ENCODE measurements around the gene RARRES1.

The RARRES1 gene

GRCh38 chr3:158768881-158769543 is 36.8 kb upstream of the RARRES1 start:
- Histone ChIP-seq H3K27me3 (no peaks in the 10 kb centered on the region), H3K4me1 (ENCODE audit: control insufficient read depth in 1 of 2, insufficient read depth in 1 of 2, low read depth in 1 of 2, low read length in 1 of 2) (no peaks in the 10 kb centered on the region), H3K27ac (no peak overlapping the region), H3K4me3 (ENCODE audit: low read depth in 1 of 2, low read length in 1 of 2) (no peak overlapping the region), H3K9me3 (no peaks in the 10 kb centered on the region), H3K36me3 (no peaks in the 10 kb centered on the region)
- no peak for TF ChIP-seq CTCF (IDR thresholded peaks at IDR 0.05)

GRCh38 chr3:158768361-158768787 is 36.1 kb upstream of the RARRES1 start:
- H3K27me3 ChIP-seq = no peaks in the 10 kb centered on the region
- no peaks in the 10 kb centered on the region for H3K9me3 ChIP-seq
- H3K27ac ChIP-seq = no peak overlapping the region
- H3K36me3 ChIP-seq = no peaks in the 10 kb centered on the region
- TF ChIP-seq CTCF (IDR thresholded peaks at IDR 0.05) = no peak
- H3K4me3 ChIP-seq (ENCODE audit: low read depth in 1 of 2, low read length in 1 of 2) = no peak overlapping the region
- no peaks in the 10 kb centered on the region for H3K4me1 ChIP-seq (ENCODE audit: control insufficient read depth in 1 of 2, insufficient read depth in 1 of 2, low read depth in 1 of 2, low read length in 1 of 2)

- Histone ChIP-seq H3K4me3 (ENCODE audit: low read depth in 1 of 2, low read length in 1 of 2) (no peak overlapping the region), H3K9me3 (no peaks in the 10 kb centered on the region), H3K4me1 (ENCODE audit: control insufficient read depth in 1 of 2, insufficient read depth in 1 of 2, low read depth in 1 of 2, low read length in 1 of 2) (no peaks in the 10 kb centered on the region), H3K27me3 (no peaks in the 10 kb centered on the region), H3K27ac (no peak overlapping the region), H3K36me3 (no peaks in the 10 kb centered on the region)
- TF ChIP-seq CTCF (IDR thresholded peaks at IDR 0.05) = no peak
These were observed 34.1 kb upstream of the RARRES1 start for GRCh38 chr3:158766364-158766763.

GRCh38 chr3:158765518-158766205 is 33.4 kb upstream of the RARRES1 start:
- H3K27ac ChIP-seq = no peak overlapping the region

GRCh38 chr3:158763421-158763820 is 31.2 kb upstream of the RARRES1 start:
- no peaks in the 10 kb centered on the region for H3K9me3 ChIP-seq
- no peak for TF ChIP-seq CTCF (IDR thresholded peaks at IDR 0.05)
- no peaks in the 10 kb centered on the region for H3K36me3 ChIP-seq
- no peaks in the 10 kb centered on the region for H3K4me1 ChIP-seq (ENCODE audit: control insufficient read depth in 1 of 2, insufficient read depth in 1 of 2, low read depth in 1 of 2, low read length in 1 of 2)
- H3K27ac ChIP-seq = no peak overlapping the region
- no peaks in the 10 kb centered on the region for H3K27me3 ChIP-seq
- no peak overlapping the region for H3K4me3 ChIP-seq (ENCODE audit: low read depth in 1 of 2, low read length in 1 of 2)

More at GRCh38 chr3:158765518-158766205, 33.4 kb upstream of the RARRES1 start:
- no peak for TF ChIP-seq CTCF (IDR thresholded peaks at IDR 0.05)
- Histone ChIP-seq H3K4me3 (ENCODE audit: low read depth in 1 of 2, low read length in 1 of 2) (no peak overlapping the region), H3K36me3 (no peaks in the 10 kb centered on the region), H3K27me3 (no peaks in the 10 kb centered on the region), H3K4me1 (ENCODE audit: control insufficient read depth in 1 of 2, insufficient read depth in 1 of 2, low read depth in 1 of 2, low read length in 1 of 2) (no peaks in the 10 kb centered on the region), H3K9me3 (no peaks in the 10 kb centered on the region)

All from neutrophil (primary cell).